SK-N-SH treated with all-trans-retinoic acid at 6 μM for 48 hours (cell line): ENCODE data around the gene FGF22.

ENCODE experiments used
- ARNTL ChIP-seq: fragments of 450-650 bp; formaldehyde crosslinking; IDR thresholded peaks from 2 replicates; pipeline ENCODE4 v1.5.0; 2020; ENCODE audit warnings: low read depth, mild to moderate bottlenecking, moderate library complexity, borderline replicate concordance
- GLIS3 ChIP-seq: fragments of 250-450 bp; sonication (Bioruptor Pico); IDR thresholded peaks from 2 replicates; pipeline ENCODE4 v1.5.0; 2020; ENCODE audit warnings: mild to moderate bottlenecking, moderate library complexity
- OSR1 ChIP-seq: fragments of 250-450 bp; sonication (Bioruptor Pico); IDR thresholded peaks from 2 replicates; pipeline ENCODE4 v1.8.0; 2022; ENCODE audit warnings: moderate library complexity, mild to moderate bottlenecking, inconsistent platforms
- PATZ1 ChIP-seq: fragments of 250-450 bp; sonication (Bioruptor Pico); IDR thresholded peaks from 2 replicates; pipeline ENCODE4 v1.8.0; 2020; ENCODE audit warnings: mild to moderate bottlenecking, moderate library complexity, borderline replicate concordance
- RARB ChIP-seq: fragments of 250-450 bp; sonication (Bioruptor Pico); IDR thresholded peaks from 2 replicates; pipeline ENCODE4 v1.8.0; 2021; ENCODE audit warnings: mild to moderate bottlenecking, moderate library complexity
- ZFP30 ChIP-seq: fragments of 450-650 bp; formaldehyde crosslinking; IDR thresholded peaks from 2 replicates; pipeline ENCODE4 v1.5.0; 2022; ENCODE audit warnings: mild to moderate bottlenecking, moderate library complexity
- ZNF70 ChIP-seq: fragments of 450-650 bp; formaldehyde crosslinking; IDR thresholded peaks from 2 replicates; pipeline ENCODE4 v1.5.0; 2020; ENCODE audit warnings: mild to moderate bottlenecking, moderate library complexity
- TF ChIP-seq, protein P1 (sequence below): fragments of 250-450 bp; sonication (Bioruptor Pico); IDR thresholded peaks from 2 replicates; pipeline ENCODE4 v1.5.1; 2020; ENCODE audit warnings: low read depth, mild to moderate bottlenecking, moderate library complexity

GRCh38 chr19:638906-639252 is 800 bp upstream of the FGF22 start:
- TF ChIP-seq ARNTL (CRISPR knock-in tag) (no peak), ZNF70 (CRISPR knock-in tag) (no peak), ZFP30 (CRISPR knock-in tag) (no peak), GLIS3 (CRISPR knock-in tag) (no peak), OSR1 (CRISPR knock-in tag) (no peak), RARB (no peak), PATZ1 (CRISPR knock-in tag) (no peak)
- TF ChIP-seq, protein P1, sequence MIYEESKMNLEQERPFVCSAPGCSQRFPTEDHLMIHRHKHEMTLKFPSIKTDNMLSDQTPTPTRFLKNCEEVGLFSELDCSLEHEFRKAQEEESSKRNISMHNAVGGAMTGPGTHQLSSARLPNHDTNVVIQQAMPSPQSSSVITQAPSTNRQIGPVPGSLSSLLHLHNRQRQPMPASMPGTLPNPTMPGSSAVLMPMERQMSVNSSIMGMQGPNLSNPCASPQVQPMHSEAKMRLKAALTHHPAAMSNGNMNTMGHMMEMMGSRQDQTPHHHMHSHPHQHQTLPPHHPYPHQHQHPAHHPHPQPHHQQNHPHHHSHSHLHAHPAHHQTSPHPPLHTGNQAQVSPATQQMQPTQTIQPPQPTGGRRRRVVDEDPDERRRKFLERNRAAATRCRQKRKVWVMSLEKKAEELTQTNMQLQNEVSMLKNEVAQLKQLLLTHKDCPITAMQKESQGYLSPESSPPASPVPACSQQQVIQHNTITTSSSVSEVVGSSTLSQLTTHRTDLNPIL (CRISPR knock-in tag), result no peak
